Renal pelvis (tissue), 4 donors: ENCODE measurements around the gene ULK4. TPM values are rescaled to one million over a fixed set of nuclear protein-coding genes. Genes with fewer than 3 reads are reported as not detected.

Experiments used
- DNase-seq: peaks from one replicate; pipeline ENCODE4 v3.0.0-alpha.2; 2013
- polyA plus RNA-seq, 3 donors: library from polyadenylated mRNA; unstranded; fragments of 120-200 nt; gene quantifications; one replicate each; pipeline ENCODE4 v1.2.1, GENCODE V29; 2013; ENCODE audit not compliant: insufficient read length in 3 of 3

The ULK4 gene
- polyA plus RNA-seq, 3 donors, result 4.9 to 5.6 (median 4.9) TPM

- peak; percentile 95 for DNase-seq
These were observed 762.7 kb downstream of the ULK4 start, which contains the start of gene CTNNB1 for GRCh38 chr3:41198950-41199865. TSS of gene CTNNB1 (plus strand) at chr3:41199505. CDS start at chr3:41224069, 24,564 bp downstream.

- DNase-seq, result no peak
These were observed 763.4 kb downstream of the ULK4 start for GRCh38 chr3:41198526-41198925.

- DNase-seq, result no peak
These were observed 763.9 kb downstream of the ULK4 start for GRCh38 chr3:41198046-41198445.

Other genes with a start within 250 kb of the ULK4 start
- 10 to 100 TPM; 41.5 to 51.4 (median 51.4) TPM for gene TRAK1, start 129.3 kb upstream of the ULK4 start, polyA plus RNA-seq